GM19397 (cell line): ENCODE data around the gene CLMN.

Experiments used
- ATAC-seq: cut with Tn5 transposase; IDR thresholded peaks from one replicate; pipeline ENCODE4 v1.9.1; 2021; ENCODE audit warnings: mild to moderate bottlenecking, moderate library complexity; ENCODE audit not compliant: unreplicated experiment

Gene CLMN

GRCh38 chr14:95321693-95322455, 2.2 kb upstream of the CLMN start:
- ATAC-seq: no peak

DNA sequence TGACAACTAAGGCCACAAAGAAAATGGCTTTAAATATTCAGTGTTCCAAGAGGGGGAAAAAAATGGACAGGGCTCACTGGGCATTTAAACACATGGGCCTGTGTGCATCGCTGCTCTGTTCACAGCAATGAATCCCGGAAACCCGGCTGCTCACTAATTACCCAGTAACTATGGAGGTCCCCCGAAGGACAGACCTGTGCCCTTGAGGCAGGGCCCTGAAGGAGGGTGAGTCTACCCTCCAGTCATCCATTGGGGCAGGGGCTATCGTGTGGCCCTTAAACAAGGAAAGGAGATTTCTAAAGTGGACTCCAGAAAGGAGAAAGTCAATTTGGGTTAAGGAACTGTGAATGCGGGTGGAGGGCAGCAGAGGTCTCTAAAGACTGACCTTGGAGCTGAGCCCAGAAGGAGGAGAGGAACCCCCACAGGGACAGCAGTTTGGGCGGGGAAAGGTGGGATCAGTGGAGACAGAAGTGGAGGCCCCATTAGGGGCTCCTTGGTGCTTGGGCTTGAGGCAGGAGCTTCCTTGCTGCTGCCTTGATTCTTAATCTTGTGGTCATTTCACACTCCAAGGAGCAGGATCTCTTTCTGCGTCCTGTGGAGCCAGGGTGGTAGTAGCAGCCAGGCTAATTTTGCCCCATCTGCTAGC, 1.4 kb upstream of the CLMN start:
- ATAC-seq: no peak

- no peak for ATAC-seq
Observed at GRCh38 chr14:95320078-95320895, 579 bp upstream of the CLMN start.

GRCh38 chr14:95318399-95319311, 1.1 kb downstream of the CLMN start:
- ATAC-seq: no peak

- no peak for ATAC-seq
Observed at GRCh38 chr14:95317817-95318343, 1.8 kb downstream of the CLMN start.

DNA sequence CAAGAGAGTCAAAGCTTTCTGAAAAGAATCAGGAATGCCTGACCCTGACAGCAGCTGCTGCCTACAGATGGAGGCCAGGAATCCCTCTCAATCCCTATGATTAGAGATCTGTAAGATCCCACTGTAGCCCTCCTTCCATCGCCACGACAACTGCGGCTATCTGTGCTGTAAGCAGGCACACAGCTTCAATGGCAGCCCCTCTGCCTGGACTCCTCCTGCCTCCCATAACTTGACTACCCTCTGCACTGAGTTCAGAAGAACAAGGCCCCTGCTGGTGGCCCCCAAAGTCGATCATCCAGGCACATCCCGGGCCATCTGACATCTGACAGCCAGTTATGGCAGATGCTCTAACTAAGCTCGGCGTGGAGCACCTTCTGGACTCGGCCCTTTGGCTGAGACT, 2.9 kb downstream of the CLMN start:
- no peak for ATAC-seq

- no peak for ATAC-seq
Observed at GRCh38 chr14:95315579-95315978, 4.1 kb downstream of the CLMN start.

GRCh38 chr14:95315156-95315555, 4.6 kb downstream of the CLMN start:
- ATAC-seq: no peak

DNA sequence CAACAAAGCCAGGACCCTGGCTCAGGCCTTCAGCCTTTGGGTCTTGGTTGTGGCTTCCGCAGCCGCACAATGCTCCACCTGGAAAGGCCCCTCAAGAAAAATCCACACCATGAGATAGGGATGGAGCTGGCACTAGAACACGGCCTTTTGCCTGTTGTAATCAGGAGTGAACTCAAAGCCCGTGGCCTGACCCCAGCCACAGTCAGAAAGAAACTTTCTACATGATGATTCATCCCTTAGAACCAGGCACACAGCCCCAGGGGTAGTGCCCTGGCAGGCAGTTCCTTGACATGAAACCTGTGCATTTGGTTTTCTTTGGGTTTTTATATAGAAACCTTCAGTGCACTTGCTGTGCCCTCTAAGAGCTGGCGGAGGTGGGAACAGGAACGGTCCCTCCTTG, 5.1 kb downstream of the CLMN start:
- ATAC-seq: peak; percentile 56

GRCh38 chr14:95313707-95314106, 6.0 kb downstream of the CLMN start:
- ATAC-seq: no peak

DNA sequence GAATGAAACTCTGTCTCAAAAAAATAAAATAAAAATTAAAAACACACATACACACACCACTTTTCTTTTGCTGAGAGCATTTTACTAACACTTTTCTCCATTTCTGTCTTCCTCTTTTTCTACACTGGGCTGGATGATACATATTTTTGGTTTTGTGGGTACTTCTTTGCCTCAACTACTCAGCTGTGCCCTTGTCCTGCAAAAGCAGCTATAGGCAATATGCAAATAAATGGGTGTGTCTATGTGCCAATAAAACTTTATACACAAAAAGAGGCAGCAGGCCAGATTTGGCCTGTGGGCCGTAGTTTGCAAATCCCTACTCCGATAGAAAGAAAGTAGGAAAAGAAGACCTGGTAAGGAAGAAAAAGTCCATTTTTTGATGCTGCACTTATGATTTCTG, 6.5 kb downstream of the CLMN start:
- no peak for ATAC-seq

DNA sequence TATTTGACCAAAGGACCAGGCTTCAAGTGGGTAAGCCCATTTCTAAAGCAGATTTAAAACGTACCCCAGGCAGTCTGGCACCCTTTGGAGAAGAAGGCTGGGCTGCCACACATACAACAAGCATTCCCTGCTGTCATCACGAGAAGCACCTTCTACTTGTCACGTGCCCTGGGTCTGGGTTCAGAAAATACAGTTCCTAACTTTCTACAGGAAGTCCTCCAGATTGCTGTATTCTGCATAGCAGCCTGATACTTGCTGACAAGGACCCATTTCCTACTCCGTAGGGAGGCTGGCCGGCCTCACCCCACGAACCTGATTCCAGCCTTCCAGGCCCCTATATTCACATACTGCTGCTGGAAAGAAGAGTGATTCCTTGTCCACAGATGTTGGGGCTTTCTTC, 7.4 kb downstream of the CLMN start:
- no peak for ATAC-seq

DNA sequence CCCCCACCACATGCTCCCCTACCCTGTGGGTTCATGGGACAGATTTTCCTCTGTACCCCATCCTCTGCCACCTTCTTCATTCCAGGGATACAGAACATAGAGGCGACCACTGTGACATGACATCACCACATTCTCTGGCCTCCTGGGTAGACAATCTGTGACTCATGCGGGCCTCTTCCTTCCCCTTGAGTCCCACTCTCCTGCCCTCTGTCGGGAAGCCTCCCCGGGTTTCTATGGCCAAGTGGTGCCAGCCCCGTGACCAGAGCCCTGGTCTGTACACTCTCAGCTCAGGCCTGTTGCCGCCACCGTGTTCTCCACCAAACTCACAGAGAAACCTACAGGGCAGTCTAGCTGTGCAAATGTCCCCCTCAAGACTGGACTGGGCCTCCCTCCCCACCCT, 8.0 kb downstream of the CLMN start:
- no peak for ATAC-seq

DNA sequence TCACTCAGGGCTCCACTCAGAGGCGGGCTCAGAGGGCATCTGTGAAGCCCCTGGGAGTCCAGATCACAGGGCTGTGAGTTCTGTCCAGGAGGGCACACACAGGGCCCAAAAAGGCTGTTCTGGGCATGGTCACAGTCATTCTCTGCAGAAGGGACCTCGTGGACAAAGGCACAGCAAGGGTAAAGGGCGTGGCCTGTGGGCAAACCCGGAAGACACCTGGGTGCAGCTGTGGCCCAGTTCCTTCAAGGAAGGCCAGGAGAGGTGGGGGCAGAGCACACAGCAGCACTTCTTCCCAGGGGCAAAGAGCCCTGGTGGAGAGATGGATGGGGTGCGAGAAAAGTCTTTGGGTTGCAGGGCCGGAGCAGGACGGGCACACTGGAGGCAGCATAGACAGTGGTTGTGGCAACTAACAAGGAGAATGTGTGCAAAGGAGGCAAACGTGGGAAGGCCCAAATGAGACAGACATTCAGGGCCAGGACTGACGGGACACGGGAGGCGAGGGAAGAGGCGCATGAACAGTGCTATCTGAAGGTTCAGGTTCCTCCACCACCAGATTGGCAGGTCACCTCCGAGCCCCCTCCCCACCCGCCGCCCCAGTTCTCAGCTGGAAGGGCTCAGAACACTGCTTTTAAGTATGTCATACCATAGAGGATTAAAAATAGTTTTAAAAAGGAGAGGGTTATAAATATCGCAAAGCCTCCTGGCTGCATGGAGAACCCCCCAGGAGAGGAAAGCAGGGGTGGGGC, 8.9 kb downstream of the CLMN start:
- ATAC-seq: no peak

- ATAC-seq: no peak
Observed at GRCh38 chr14:95309261-95310051, 10.3 kb downstream of the CLMN start.

- no peak for ATAC-seq
Observed at GRCh38 chr14:95308073-95308472, 11.6 kb downstream of the CLMN start.

DNA sequence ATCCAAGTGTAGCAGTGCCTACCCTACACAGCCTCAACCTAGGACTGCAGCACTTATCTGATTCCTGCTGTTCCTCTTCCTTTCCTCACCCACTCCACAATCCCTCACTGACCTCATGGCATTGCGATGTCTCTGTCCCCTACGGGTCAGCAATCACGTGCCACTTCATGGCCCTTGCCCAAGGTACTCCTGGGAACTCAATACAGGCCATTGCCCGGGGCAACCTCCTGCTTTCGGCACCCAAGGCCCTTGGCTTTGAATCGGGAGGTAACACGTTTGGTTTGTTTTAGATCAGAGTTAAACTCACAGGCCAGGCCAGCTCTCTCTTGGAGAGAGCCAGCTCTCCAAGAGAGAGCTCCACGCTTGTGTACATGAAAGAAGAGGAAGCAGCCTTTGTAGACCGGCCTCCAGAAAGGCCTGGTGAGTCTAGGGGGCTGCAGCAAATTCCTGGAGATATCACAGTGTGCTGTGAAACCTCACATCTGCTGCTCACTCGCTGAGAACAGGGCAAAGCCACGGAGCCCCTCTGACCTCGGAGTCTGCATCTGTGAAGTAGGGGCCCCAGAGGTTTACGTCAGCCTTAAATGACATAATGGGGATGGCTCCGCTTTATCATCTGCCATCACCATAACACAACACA, 12.2 kb downstream of the CLMN start:
- no peak for ATAC-seq

- no peak for ATAC-seq
Observed at GRCh38 chr14:95305940-95306339, 13.8 kb downstream of the CLMN start.

DNA sequence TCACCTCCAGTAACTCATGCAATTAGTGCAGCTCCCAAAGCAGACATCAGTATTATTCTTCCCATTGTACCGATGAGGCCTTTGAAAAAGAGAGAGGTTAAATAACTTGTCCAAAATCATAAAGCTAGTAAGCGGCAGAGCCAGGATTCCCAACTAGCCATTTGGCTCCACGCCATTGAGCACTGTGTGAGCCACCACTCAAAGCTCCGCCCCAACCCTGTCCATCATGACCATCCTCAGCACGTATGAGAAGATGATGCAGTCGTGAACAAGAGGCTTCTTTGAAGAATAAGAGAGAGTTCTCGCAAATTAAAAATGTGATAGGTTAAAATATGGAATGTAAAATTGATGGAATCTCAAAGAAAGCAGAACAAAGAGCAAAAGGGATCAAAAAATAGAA, 14.6 kb downstream of the CLMN start:
- ATAC-seq: no peak
